ENCODE results near the gene MID1.
A peak's percentile ranks its signal among the peaks of the same experiment; 100 is the strongest.

MID1 gene

DNA sequence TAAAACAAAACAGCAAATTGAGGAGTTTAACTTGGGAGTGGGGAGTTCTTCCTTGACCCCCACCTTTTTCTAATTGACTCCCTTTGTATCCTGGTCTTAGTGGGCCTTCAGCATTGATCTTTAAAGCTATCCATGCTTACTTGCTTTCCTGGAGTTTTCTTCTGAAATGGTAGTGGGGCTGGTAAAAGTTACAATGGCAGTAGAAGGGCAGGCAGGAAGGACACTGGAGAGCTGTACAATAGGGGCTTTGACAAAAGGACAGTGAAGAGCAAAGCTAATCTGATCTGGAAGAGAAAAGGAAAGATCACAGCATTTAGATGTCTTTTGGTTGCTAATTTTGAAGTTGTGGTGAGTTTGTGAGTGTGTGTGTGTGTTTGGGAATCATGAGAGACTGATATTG lies 111.5 kb downstream of the MID1 start:
- in situ Hi-C loops (cut with HindIII; ENCODE audit: low pct_unique_long_range_greater_than_20kb, low sequenced_read_pairs), result no loop called here
- no peak for TF ChIP-seq JUND (IDR thresholded peaks at IDR 0.05; ENCODE audit: low read depth)
- no peak for DNase-seq (ENCODE audit: low read depth in 1 of 2, low spot score in 1 of 2)

DNA sequence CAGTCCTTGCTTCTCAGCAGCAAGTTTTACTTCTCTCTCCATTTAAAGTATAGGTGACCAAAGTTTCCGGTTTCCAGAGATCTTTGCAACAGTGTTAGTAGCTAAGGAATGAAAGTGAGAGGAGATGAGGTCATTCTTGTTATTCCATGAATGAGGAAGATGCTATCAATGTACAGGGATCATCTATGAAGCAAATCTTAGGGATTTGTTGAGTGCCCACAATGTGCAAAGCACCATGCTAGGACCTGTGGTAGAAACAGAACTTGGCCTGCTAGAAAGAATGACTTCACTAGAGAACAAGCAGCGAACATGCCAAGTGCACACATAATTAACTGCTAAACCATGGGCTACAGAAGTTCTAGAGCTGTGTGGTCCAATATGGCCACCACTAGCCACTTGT lies 112.5 kb downstream of the MID1 start:
- in situ Hi-C loops (cut with HindIII; ENCODE audit: low pct_unique_long_range_greater_than_20kb, low sequenced_read_pairs), result no loop called here
- no peak for DNase-seq (ENCODE audit: low read depth in 1 of 2, low spot score in 1 of 2)
- no peak for TF ChIP-seq JUND (IDR thresholded peaks at IDR 0.05; ENCODE audit: low read depth)

DNA sequence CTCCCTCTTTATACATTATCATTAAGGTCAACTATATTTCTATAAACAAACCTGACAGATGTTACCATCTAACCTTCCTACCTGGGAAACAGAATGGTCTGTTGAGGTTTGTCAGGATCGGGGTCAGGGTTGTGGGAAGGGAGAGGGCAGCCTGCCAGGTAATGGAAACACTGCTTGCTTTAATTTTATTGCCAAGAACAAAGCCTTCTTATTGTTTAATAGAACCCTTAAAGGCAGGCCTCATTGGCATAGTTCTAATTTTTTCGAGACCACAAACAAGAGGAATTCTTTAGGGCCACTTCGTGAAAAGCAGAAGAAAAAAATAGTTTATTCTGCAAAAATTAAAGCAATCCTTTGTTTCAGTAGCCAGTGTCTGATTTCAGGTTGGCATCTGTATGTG lies 113.2 kb downstream of the MID1 start:
- no peak for TF ChIP-seq JUND (IDR thresholded peaks at IDR 0.05; ENCODE audit: low read depth)
- no peak for DNase-seq (ENCODE audit: low read depth in 1 of 2, low spot score in 1 of 2)
- in situ Hi-C loops (cut with HindIII; ENCODE audit: low pct_unique_long_range_greater_than_20kb, low sequenced_read_pairs), result no loop called here

DNA sequence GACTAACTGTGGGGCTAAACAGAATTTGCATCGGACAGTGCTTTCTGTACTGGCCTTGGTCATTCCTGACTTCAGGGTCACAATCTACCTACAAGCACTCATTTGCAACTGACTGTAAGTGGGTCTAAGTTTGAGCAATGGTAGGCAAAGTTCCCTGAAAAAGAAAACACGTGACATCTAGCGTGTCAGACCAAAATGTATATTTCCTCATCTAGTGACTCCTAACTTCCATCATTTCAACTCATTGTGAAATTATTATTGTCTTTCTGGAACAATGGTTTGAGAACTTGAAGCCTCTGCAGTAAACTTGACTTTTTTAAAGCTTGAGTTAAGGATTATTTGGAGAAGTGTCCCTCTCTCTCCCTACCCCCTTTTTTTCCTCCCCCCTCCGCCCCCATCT lies 113.6 kb downstream of the MID1 start:
- no peak for DNase-seq (ENCODE audit: low read depth in 1 of 2, low spot score in 1 of 2)
- no peak for TF ChIP-seq JUND (IDR thresholded peaks at IDR 0.05; ENCODE audit: low read depth)
- in situ Hi-C loops (cut with HindIII; ENCODE audit: low pct_unique_long_range_greater_than_20kb, low sequenced_read_pairs), result no loop called here

DNA sequence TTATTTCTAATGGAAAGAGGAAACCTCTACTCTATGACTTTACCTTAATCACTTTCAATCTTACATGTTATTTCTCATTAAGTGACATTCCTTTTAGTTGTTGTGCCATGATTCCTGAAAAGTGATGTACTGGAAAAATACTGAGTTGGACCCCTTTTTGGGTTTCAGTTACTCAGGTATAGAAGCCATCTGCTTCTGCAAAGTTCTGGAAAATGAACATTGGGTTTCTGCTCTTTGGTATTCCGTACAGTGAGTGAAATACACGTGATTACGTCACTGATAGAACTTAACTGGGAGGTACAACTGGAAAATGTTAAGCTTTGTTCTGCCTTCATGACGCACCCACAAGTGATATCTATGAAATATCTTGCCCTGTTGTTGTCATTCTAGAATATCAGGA lies 114.7 kb downstream of the MID1 start:
- TF ChIP-seq JUND (IDR thresholded peaks at IDR 0.05; ENCODE audit: low read depth), result no peak
- no peak for DNase-seq (ENCODE audit: low read depth in 1 of 2, low spot score in 1 of 2)
- in situ Hi-C loops (cut with HindIII; ENCODE audit: low pct_unique_long_range_greater_than_20kb, low sequenced_read_pairs), result no loop called here

DNA sequence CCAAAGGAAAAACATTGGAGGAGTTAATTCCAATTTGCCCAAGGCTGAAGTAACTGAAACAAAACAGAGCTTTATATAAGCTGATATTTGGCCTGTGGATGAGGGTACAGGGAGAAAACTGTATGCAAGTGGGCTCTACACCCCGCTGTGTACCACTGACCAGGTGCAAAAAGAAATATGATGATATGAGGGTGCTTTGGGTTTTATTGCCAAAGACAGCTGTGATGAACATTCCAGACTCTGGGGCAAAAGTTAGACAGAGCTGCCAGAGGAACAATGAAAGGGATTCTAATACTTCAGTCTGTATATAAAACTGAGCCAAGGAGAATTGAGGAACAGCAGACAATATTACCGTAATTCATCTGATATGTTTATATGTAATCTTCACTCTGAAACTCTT lies 117.4 kb downstream of the MID1 start:
- DNase-seq (ENCODE audit: low read depth in 1 of 2, low spot score in 1 of 2), result no peak
- in situ Hi-C loops (cut with HindIII; ENCODE audit: low pct_unique_long_range_greater_than_20kb, low sequenced_read_pairs), result no loop called here
- no peak for TF ChIP-seq JUND (IDR thresholded peaks at IDR 0.05; ENCODE audit: low read depth)

DNA sequence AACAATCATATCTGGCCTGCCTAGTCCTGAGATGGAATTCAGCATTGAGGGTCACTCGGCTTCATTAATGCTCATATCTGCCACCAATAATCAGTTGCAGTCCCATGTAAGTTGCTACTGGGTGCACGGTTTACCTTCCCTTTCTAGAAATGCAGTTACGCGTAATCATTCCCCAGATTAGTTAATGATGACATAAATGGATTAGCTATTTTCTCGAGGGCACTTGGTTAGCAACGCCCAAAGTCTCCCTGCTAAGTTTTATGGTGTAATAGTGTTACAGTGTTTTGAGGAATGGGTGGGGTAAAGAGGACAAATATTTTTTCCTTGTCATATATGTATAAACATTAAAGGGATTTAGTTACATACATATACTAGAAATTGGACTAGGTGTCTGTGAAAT lies 118.8 kb downstream of the MID1 start:
- no peak for DNase-seq (ENCODE audit: low read depth in 1 of 2, low spot score in 1 of 2)
- no peak for TF ChIP-seq JUND (IDR thresholded peaks at IDR 0.05; ENCODE audit: low read depth)
- in situ Hi-C loops (cut with HindIII; ENCODE audit: low pct_unique_long_range_greater_than_20kb, low sequenced_read_pairs), result no loop called here

DNA sequence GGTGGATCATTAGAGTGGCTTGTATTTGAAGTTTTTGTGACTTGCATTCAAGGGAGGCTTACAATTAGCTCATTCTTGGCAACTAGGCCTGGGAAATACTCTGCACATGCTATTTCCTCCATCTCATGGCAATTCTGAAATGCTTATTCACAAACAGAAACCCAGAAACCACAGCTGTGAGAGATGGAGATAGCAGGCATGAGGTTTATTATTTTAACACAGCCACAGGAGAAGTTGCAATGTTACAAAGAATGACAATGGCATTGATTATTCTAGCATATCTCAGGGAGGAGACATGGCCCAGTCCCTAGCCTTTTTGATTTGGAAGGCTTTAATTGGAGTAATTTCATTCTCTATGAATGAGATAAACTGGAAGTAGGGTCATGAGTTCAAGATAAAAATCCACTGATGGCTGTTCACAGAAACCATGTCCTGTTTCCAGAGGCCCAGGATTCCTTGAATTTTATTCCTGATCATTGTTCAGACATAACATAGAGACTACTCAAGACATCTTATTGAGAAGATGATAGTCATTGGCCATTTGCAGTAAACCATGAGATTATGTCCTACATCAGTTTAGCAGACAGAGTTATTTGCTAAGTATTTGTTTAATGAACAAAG lies 123.9 kb downstream of the MID1 start:
- in situ Hi-C loops (cut with HindIII; ENCODE audit: low pct_unique_long_range_greater_than_20kb, low sequenced_read_pairs), result no loop called here
- no peak for DNase-seq (ENCODE audit: low read depth in 1 of 2, low spot score in 1 of 2)
- TF ChIP-seq JUND (IDR thresholded peaks at IDR 0.05; ENCODE audit: low read depth), result no peak

DNA sequence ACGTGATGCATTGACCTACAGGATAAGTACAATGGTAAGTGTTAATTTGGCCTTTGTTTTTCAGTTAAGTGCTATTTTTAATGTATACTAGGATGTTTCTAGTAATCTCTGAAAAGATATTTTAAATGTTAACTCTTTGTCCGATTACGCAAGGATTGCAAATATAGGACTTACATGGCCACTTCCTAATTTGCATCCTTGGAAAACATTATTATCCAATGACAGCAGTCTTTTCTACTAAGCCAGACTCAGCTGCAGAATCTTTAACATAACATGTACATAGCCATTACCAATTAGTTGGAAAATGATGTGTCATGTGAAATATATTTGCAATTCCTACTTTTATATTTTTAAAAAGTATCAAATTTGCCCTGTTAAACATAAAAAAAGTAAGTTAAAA lies 124.7 kb downstream of the MID1 start:
- TF ChIP-seq JUND (IDR thresholded peaks at IDR 0.05; ENCODE audit: low read depth), result no peak
- in situ Hi-C loops (cut with HindIII; ENCODE audit: low pct_unique_long_range_greater_than_20kb, low sequenced_read_pairs), result no loop called here
- DNase-seq (ENCODE audit: low read depth in 1 of 2, low spot score in 1 of 2), result no peak

DNA sequence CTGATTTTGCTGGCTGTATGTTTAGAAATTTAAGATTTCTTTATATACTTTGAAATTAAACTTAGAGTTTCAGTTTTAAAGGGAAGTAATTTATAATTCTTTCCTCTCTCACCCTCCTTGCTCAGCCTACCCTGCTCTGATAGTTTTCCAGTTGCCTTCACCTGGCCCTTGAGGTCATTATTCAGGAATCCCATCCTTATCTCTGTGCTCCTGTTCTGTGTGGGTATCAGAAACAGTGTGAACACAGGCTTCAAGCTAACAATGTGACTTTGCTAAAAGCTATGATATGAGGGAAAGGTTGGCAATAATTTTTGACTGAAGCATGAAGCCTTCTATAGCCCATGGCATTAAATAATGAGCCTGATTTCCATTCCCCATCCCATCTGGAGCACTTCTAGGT lies 128.1 kb downstream of the MID1 start:
- in situ Hi-C loops (cut with HindIII; ENCODE audit: low pct_unique_long_range_greater_than_20kb, low sequenced_read_pairs), result no loop called here
- DNase-seq (ENCODE audit: low read depth in 1 of 2, low spot score in 1 of 2), result no peak
- no peak for TF ChIP-seq JUND (IDR thresholded peaks at IDR 0.05; ENCODE audit: low read depth)

DNA sequence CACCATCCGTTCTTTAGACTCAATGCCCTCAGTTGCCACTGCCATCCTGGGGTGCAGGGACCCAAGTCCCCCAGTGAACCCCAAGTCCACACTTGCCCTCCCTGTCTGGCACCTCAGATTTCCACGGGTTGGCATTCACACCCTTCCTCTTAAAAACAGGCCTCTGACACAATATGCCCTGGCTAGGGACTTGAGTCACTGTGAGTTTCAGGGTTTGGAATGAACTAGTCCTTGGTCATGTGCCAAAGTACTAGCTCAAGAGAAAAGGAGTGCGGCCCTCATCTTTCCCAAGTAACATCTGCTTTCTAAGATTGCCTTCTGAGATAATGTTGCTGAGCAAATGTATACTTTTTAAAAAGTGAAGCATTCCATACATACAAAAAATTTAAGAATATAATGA lies 134.0 kb downstream of the MID1 start:
- in situ Hi-C loops (cut with HindIII; ENCODE audit: low pct_unique_long_range_greater_than_20kb, low sequenced_read_pairs), result no loop called here

DNA sequence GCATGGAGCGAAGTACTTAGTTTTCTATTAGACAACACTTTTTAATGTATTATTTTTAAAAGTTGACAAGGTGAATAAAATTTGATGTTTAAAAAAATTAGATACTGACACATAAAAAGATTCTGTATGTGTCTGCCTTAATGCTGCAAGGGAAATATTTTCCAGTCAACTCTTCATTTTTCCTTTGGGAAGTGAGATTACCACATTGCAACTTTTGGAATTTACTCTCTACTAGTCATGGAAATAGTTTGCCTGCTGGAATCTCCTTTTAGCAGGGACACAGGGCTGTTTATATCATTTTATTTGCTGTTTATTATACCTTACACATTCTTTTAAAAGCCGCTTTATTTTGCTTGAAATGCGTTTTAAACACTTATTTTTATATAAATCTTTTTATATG lies 135.1 kb downstream of the MID1 start:
- in situ Hi-C loops (cut with HindIII; ENCODE audit: low pct_unique_long_range_greater_than_20kb, low sequenced_read_pairs), result no loop called here
- DNase-seq (ENCODE audit: low read depth in 1 of 2, low spot score in 1 of 2), result no peak
- no peak for TF ChIP-seq JUND (IDR thresholded peaks at IDR 0.05; ENCODE audit: low read depth)

More for the DNA sequence above, 134.0 kb downstream of the MID1 start:
- DNase-seq (ENCODE audit: low read depth in 1 of 2, low spot score in 1 of 2), result peak in 1 of 2 experiments; percentile 1
- no peak for TF ChIP-seq JUND (IDR thresholded peaks at IDR 0.05; ENCODE audit: low read depth)

DNA sequence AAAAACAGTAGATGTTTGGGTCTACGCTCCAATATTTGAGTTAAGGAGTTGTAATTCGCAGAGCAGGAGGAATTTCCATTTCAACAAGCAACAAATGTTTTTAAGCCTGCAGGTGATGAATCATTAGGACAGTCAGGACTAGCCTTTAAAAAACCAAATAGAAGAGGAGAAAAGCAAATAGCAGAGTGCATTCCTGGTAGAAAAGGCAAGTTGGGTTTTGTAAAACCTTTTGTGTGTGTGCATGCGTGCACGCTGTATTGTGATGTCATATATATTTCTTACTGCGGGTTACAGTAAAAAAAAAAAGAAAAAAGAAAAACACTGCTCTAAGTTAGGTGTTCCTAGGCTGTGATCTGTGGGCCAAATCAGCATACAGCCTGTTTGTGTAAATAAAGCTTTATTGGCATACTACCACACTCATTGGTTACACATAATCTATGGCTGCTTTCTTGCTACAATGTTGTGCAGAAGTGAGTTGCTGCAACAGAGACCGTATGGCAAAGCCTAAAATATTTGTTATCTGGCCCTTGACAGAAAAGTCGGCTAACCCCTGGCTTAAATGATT lies 135.6 kb downstream of the MID1 start:
- peak in 1 of 2 experiments; percentile 4 for DNase-seq (ENCODE audit: low read depth in 1 of 2, low spot score in 1 of 2)
- in situ Hi-C loops (cut with HindIII; ENCODE audit: low pct_unique_long_range_greater_than_20kb, low sequenced_read_pairs), result no loop called here
- TF ChIP-seq JUND (IDR thresholded peaks at IDR 0.05; ENCODE audit: low read depth), result no peak

Data from T47D (cell line).